Pancreas (tissue), 10 donors: ENCODE data around the gene AIFM3. TPM values are rescaled to one million over a fixed set of nuclear protein-coding genes. Genes with fewer than 3 reads are reported as not detected.
"Not testable (repeated sequence)": the region's sequence is repeated elsewhere in the genome, so short reads cannot be mapped to it uniquely, and the experiment has no call there.

ENCODE experiments used
- ATAC-seq, 4 donors: fragments of 200-7000 bp; cut with Tn5 transposase; one replicate each; pipeline versions ENCODE4 v1.8.0 to v1.9.1; 2020; ENCODE audit warnings: mild to moderate bottlenecking in 4 of 4, moderate library complexity in 4 of 4
- DNase-seq, 6 donors: peaks; one replicate each; pipeline ENCODE4 v3.0.0-alpha.2; 2020
- FAIRE-seq: peaks from 2 replicates; lab custom pipeline; 2012; peaks lifted over from hg19 to GRCh38; lab: Jason Lieb, UNC
- H3K27ac ChIP-seq, 4 donors: fragments of 200-600 bp; sonication (generic); 1 replicate in 3 of 4; 2 replicates in 1 of 4; pipeline versions ENCODE4 v1.5.0 to v1.8.0; 2020
- H3K27me3 ChIP-seq, 4 donors: fragments of 200-600 bp; one replicate each; pipeline ENCODE4 v1.8.0; 2021
- H3K36me3 ChIP-seq, 3 donors: fragments of 200-600 bp; sonication (generic) in 1 of 3; one replicate each; pipeline versions ENCODE4 v1.5.0 to v1.8.0; 2020 to 2021
- H3K4me1 ChIP-seq, 3 donors: fragments of 200-600 bp; one replicate each; pipeline ENCODE4 v1.8.0; 2021
- H3K4me3 ChIP-seq, 4 donors: fragments of 200-600 bp; sonication (generic) in 2 of 4; one replicate each; pipeline versions ENCODE4 v1.5.0 to v1.8.0; 2020 to 2021
- H3K9me3 ChIP-seq, 4 donors: fragments of 200-600 bp; one replicate each; pipeline ENCODE4 v1.8.0; 2021
- CTCF ChIP-seq, 4 donors: fragments of 200-600 bp; sonication (generic) in 3 of 4; IDR thresholded peaks; one replicate each; pipeline versions ENCODE4 v1.5.0 to v1.8.0; 2021; ENCODE audit warnings: antibody characterized with exemption in 4 of 4
- WGBS, 2 donors: extraction: QIAGEN DNeasy Blood & Tissue Kit; methylation state at CpG; one replicate each; pipeline ENCODE4 v1.1.7; 2013; 5-methylcytosine and 5-hydroxymethylcytosine counted together
- intact Hi-C, 3 donors: fragments of 100-400 bp; cut with DNase I; formaldehyde crosslinking; loops; one replicate each; pipeline versions ENCODE4 v1.11.1 to v1.14.2; 2022
- polyA plus RNA-seq, 2 donors: library from polyadenylated mRNA; stranded (reverse); fragments of 200-250 nt; gene quantifications; one replicate each; pipeline ENCODE4 v1.2.3, GENCODE V29; 2013
- total RNA-seq, 6 donors: library from RNA; stranded (reverse); fragmentation: NEBNext Ultra II Directional in 4 of 6; extraction: Animal tissue kit (Norgen Biotek cat#: 25700) in 4 of 6; gene quantifications; one replicate each; pipeline versions ENCODE4 v1.2.1 to v1.2.4, GENCODE V29; 2021 to 2023
- donor health status: healthy with polysubstance abuse.
- donor health status: DM: no; HTN: no; CAD: no; lungs with moderate emphysema.
- donor health status: DM: no; HTN: no; CAD: no.
- donor health status: control.
- donor health status: control.
- donor health status: Bipolar disorder and iron deficiency.
- donor health status: DM: yes; HTN: yes; CAD: no.
- donor health status: DM: no; HTN: no; CAD: no.
- donor health status: DM: no; HTN: no; CAD: no.
- donor health status: DM: yes; HTN: yes; CAD: no.

AIFM3 gene
- total and polyA plus RNA-seq, 8 donors = 0.63 to 4.5 (median 1.1) TPM

- Histone ChIP-seq H3K4me3 (no peak overlapping the region), H3K36me3 (no peaks in the 10 kb centered on the region), H3K9me3 (no peaks in the 10 kb centered on the region), H3K27me3 (no peaks in the 10 kb centered on the region), H3K27ac (no peak overlapping the region), H3K4me1 (peaks cover 0 to 4% (median 0%) of the 10 kb centered on the region in 3 donors)
- no peak for FAIRE-seq
- peak in 1 of 6 donors; percentile 55 for DNase-seq
- 66 to 68% methylated on average over 19 of the region's 19 CpGs for WGBS, 2 donors
- TF ChIP-seq CTCF (IDR thresholded peaks at IDR 0.05) = no peak
- intact Hi-C loops = no loop called here
- ATAC-seq = no peak
Observed at GRCh38 chr22:20967697-20968211, 699 bp downstream of the AIFM3 start.

- no peaks in the 10 kb centered on the region for H3K27me3 ChIP-seq
- H3K27ac ChIP-seq = no peak overlapping the region
- ATAC-seq (peak in 1 of 4 donors; percentile 31), FAIRE-seq (no peak), DNase-seq (peak in 1 of 6 donors; percentile 16)
- no peak overlapping the region for H3K4me3 ChIP-seq
- intact Hi-C loops = no loop called here
- no peak for TF ChIP-seq CTCF (IDR thresholded peaks at IDR 0.05)
- no peaks in the 10 kb centered on the region for H3K36me3 ChIP-seq
- WGBS, 2 donors = 83 to 90% methylated on average over 7 of the region's 7 CpGs
- H3K9me3 ChIP-seq = no peaks in the 10 kb centered on the region
- H3K4me1 ChIP-seq = peaks cover 0 to 4% (median 0%) of the 10 kb centered on the region in 3 donors
Observed at GRCh38 chr22:20968281-20968977, 1.4 kb downstream of the AIFM3 start.

- WGBS, 2 donors = 61 to 65% methylated on average over 4 of the region's 4 CpGs
- no peak for FAIRE-seq
- Histone ChIP-seq H3K27me3 (no peaks in the 10 kb centered on the region), H3K4me3 (no peak overlapping the region), H3K36me3 (no peaks in the 10 kb centered on the region), H3K27ac (no peak overlapping the region), H3K9me3 (no peaks in the 10 kb centered on the region), H3K4me1 (no peaks in the 10 kb centered on the region)
- no peak for TF ChIP-seq CTCF (IDR thresholded peaks at IDR 0.05)
- no peak for DNase-seq
- ATAC-seq = no peak
- intact Hi-C loops = loop anchor here in 1 of 3 donors (10.0 kb wide), 1 partner anchor 206 kb away; no protein-coding TSS in a partner anchor
Observed at GRCh38 chr22:20970939-20971657, 4.0 kb downstream of the AIFM3 start.

GRCh38 chr22:20972014-20972694, 5.1 kb downstream of the AIFM3 start:
- H3K4me3 ChIP-seq, H3K27me3 ChIP-seq, H3K9me3 ChIP-seq, H3K27ac ChIP-seq, ATAC-seq, FAIRE-seq, DNase-seq, H3K4me1 ChIP-seq, H3K36me3 ChIP-seq: not testable (repeated sequence)
- 79 to 87% methylated on average over 11 of the region's 11 CpGs for WGBS, 2 donors
- intact Hi-C loops = loop anchor here in 1 of 3 donors (10.0 kb wide), 1 partner anchor 207 kb away; no protein-coding TSS in a partner anchor
